SKM-1 (cell line): Measurements from ENCODE around the gene CTCF.
A peak's percentile ranks its signal among the peaks of the same experiment; 100 is the strongest.

Source experiments
- DNase-seq: peaks from one replicate; lab custom pipeline; 2025; ENCODE audit not compliant: unreplicated experiment; lab: John Stamatoyannopoulos, UW

CTCF gene

GRCh38 chr16:67651039-67651438 lies 88.7 kb downstream of the CTCF start:
- no peak for DNase-seq

GRCh38 chr16:67651847-67652246 lies 89.5 kb downstream of the CTCF start:
- no peak for DNase-seq

GRCh38 chr16:67652578-67653127 lies 90.3 kb downstream of the CTCF start:
- DNase-seq: no peak

GRCh38 chr16:67653128-67653788 lies 90.9 kb downstream of the CTCF start:
- no peak for DNase-seq

- DNase-seq: no peak
Observed at GRCh38 chr16:67653789-67654402, 91.6 kb downstream of the CTCF start.

GRCh38 chr16:67654403-67654911 lies 92.1 kb downstream of the CTCF start:
- DNase-seq: no peak

- DNase-seq: no peak
Observed at GRCh38 chr16:67655363-67655762, 93.0 kb downstream of the CTCF start.

GRCh38 chr16:67656344-67657016 lies 94.2 kb downstream of the CTCF start:
- no peak for DNase-seq

GRCh38 chr16:67657017-67657608 lies 94.8 kb downstream of the CTCF start:
- DNase-seq: no peak

GRCh38 chr16:67657751-67658518 lies 95.6 kb downstream of the CTCF start:
- no peak for DNase-seq

- DNase-seq: no peak
Observed at GRCh38 chr16:67658849-67659674, 96.7 kb downstream of the CTCF start.

- peak; percentile 40 for DNase-seq
Observed at GRCh38 chr16:67659675-67660563, 97.6 kb downstream of the CTCF start, which contains the start of gene ACD. Gene ACD, minus strand, starts transcription at chr16:67660260. Its CDS starts 40 bp downstream, at chr16:67660220.

- peak; percentile 86 for DNase-seq
Observed at GRCh38 chr16:67660564-67661028, 98.3 kb downstream of the CTCF start, which contains the start of gene PARD6A. Gene PARD6A, plus strand, starts transcription at chr16:67660960. Its CDS starts 79 bp downstream, at chr16:67661039.

- DNase-seq: no peak
Observed at GRCh38 chr16:67661101-67661761, 98.9 kb downstream of the CTCF start.

- no peak for DNase-seq
Observed at GRCh38 chr16:67661886-67662652, 99.7 kb downstream of the CTCF start.

- no peak for DNase-seq
Observed at GRCh38 chr16:67662653-67663010, 100.3 kb downstream of the CTCF start.

GRCh38 chr16:67663151-67663876 lies 101.0 kb downstream of the CTCF start:
- no peak for DNase-seq
